DOHH2 (cell line): ENCODE data around the gene MDM4.
"Not testable (repeated sequence)": the region's sequence is repeated elsewhere in the genome, so short reads cannot be mapped to it uniquely, and the experiment has no call there.

Experiments used
- H3F3A ChIP-seq: fragments of 200-600 bp; sonication (generic), shearing (Covaris generic); 2 replicates; pipeline ENCODE4 v1.6.0; 2016; ENCODE audit warnings: antibody characterized with exemption, mild to moderate bottlenecking; ENCODE audit not compliant: control insufficient read depth, insufficient read depth
- H3K27ac ChIP-seq: fragments of 200-600 bp; sonication (generic); 2 replicates; pipeline ENCODE4 v1.5.1; 2014; ENCODE audit warnings: low read depth, mild to moderate bottlenecking, low read length, moderate library complexity
- H3K27me3 ChIP-seq: fragments of 200-600 bp; sonication (generic); 2 replicates; pipeline ENCODE4 v1.6.1; 2014; ENCODE audit warnings: mild to moderate bottlenecking, low read length, mixed read lengths; ENCODE audit not compliant: control insufficient read depth
- H3K36me3 ChIP-seq: fragments of 200-600 bp; sonication (generic); 2 replicates; pipeline ENCODE4 v1.6.1; 2014; ENCODE audit warnings: mild to moderate bottlenecking, low read length, moderate library complexity, mixed read lengths; ENCODE audit not compliant: control insufficient read depth
- H3K4me1 ChIP-seq: fragments of 200-600 bp; sonication (generic); 2 replicates; pipeline ENCODE4 v1.6.1; 2014; ENCODE audit warnings: mild to moderate bottlenecking, low read length, mixed read lengths; ENCODE audit not compliant: control insufficient read depth
- H3K4me2 ChIP-seq: fragments of 200-600 bp; sonication (generic); 2 replicates; pipeline ENCODE4 v1.6.0; 2014; ENCODE audit warnings: mild to moderate bottlenecking, low read length, moderate library complexity
- H3K4me3 ChIP-seq: fragments of 200-600 bp; sonication (generic); 2 replicates; pipeline ENCODE4 v1.5.1; 2014; ENCODE audit warnings: mild to moderate bottlenecking, low read length, mixed read lengths
- H3K79me2 ChIP-seq: fragments of 200-600 bp; sonication (generic); 2 replicates; pipeline ENCODE4 v1.6.1; 2014; ENCODE audit warnings: mild to moderate bottlenecking, low read length, mixed read lengths; ENCODE audit not compliant: control insufficient read depth
- H3K9me2 ChIP-seq: fragments of 200-600 bp; sonication (generic); replicated peaks from 2 replicates; pipeline ENCODE4 v1.6.1; 2014; ENCODE audit warnings: mild to moderate bottlenecking, low read length, mixed read lengths; ENCODE audit not compliant: control insufficient read depth
- H3K9me3 ChIP-seq: fragments of 200-600 bp; sonication (generic); 2 replicates; pipeline ENCODE4 v1.6.1; 2014; ENCODE audit warnings: antibody characterized with exemption, low read length, mixed read lengths; ENCODE audit not compliant: control insufficient read depth, insufficient read depth
- H4K20me1 ChIP-seq: fragments of 200-600 bp; sonication (generic); 2 replicates; pipeline ENCODE4 v1.6.0; 2014; ENCODE audit warnings: low read depth, mild to moderate bottlenecking, antibody characterized with exemption, low read length, moderate library complexity; ENCODE audit not compliant: control insufficient read depth, insufficient read depth
- EZH2phosphoT487 ChIP-seq: fragments of 200-600 bp; sonication (generic); IDR thresholded peaks from 2 replicates; pipeline ENCODE4 v1.6.1; 2017; ENCODE audit warnings: borderline replicate concordance, mild to moderate bottlenecking, antibody characterized with exemption, low read length, moderate library complexity, mixed read lengths
- TF ChIP-seq, protein P1 (sequence below): fragments of 200-600 bp; sonication (generic); IDR thresholded peaks from one replicate; pipeline ENCODE4 v1.5.1; 2014; ENCODE audit warnings: antibody characterized with exemption, mild to moderate bottlenecking, low read depth, low read length; ENCODE audit not compliant: poor library complexity, severe bottlenecking

The MDM4 gene

DNA sequence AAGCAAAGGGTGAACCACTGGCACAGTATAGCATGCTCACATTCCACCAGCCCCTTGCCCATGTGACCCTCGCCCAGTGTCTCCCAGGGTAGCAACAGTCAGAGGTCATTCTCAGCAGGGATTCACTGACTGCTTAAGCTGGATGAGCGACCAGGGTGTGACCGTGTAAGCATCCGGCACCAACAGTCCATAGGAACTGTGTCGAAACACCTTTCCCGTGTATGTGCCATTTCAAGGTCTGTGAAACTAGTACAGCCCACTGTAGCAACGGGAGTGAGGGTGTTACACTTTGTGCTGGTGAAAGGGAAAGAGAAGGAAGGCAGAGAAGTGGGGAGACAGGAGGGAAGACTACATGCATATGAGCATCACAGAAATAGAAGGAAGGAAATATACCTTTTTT, 32.4 kb upstream of the MDM4 start:
- no peak for TF ChIP-seq EZH2phosphoT487
- peaks cover 3% of the 10 kb centered on the region; the same call in 1 of the 2 replicates for H3K79me2 ChIP-seq
- no peaks in the 10 kb centered on the region for H3K9me3 ChIP-seq
- no peaks in the 10 kb centered on the region for H3K27me3 ChIP-seq
- H3K9me2 ChIP-seq, result no peaks in the 10 kb centered on the region
- H4K20me1 ChIP-seq, result no peaks in the 10 kb centered on the region
- H3K36me3 ChIP-seq, result no peaks in the 10 kb centered on the region
- H3K4me1 ChIP-seq, result peaks cover 35% of the 10 kb centered on the region
- H3K4me2 ChIP-seq, result no peak overlapping the region
- H3K27ac ChIP-seq, result no peak overlapping the region
- no peak overlapping the region for H3K4me3 ChIP-seq
- no peaks in the 10 kb centered on the region for H3F3A ChIP-seq

DNA sequence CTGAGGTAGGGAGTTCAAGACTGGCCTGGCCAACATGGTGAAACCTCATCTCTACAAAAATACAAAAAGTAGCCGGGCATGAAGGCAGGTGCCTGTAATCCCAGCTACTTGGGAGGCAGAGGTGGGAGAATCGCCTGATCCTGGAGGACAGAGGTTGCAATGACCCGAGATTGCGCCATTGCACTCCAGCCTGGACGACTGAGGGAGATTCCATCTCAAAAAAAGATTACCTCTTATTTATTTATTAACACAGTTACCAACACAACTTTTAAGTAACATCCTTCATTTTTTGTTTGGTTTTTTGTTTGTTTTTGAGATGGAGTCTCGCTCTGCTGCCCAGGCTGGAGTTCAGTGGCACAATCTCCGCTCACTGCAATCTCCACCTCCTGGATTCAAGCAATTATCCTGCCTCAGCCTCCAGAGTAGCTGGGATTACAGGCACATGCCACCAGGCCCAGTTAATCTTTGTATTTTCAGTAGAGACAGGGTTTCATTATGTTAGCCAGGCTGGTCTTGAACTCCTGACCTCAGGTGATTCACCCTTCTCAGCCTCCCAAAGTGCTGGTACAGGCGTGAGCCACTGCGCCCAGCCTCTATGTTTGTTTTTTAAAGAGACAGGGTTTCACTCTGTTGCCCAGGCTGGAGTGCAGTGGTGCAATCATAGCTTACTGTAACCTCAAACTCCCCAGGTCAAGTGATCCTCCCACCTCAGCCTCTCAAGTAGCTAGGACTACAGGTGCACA, 29.5 kb upstream of the MDM4 start:
- not testable (repeated sequence) for H3K4me2 ChIP-seq, H4K20me1 ChIP-seq, H3K27me3 ChIP-seq, H3K27ac ChIP-seq, H3K4me3 ChIP-seq, H3F3A ChIP-seq, H3K79me2 ChIP-seq, H3K9me3 ChIP-seq, H3K9me2 ChIP-seq
- Histone ChIP-seq H3K36me3 (peaks cover 10% of the 10 kb centered on the region; the same call in 1 of the 2 replicates), H3K4me1 (peaks cover 19% of the 10 kb centered on the region)

DNA sequence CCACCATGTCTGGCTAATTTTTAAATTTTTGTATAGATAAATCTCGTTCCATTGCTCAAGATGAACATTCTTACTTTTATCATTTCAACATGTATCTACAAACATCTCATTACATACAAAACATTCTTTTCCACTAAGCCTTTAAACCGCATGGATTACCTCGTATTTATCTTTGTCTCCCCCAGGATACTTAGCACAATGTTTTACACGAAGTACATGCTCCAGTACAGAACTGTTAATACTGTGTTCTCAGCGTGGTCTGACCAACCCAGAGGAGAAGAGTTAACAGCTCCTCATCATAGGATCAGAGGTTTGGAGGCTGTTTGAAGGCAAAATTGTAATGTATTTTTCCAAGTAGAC, 29.0 kb upstream of the MDM4 start:
- no peak for TF ChIP-seq EZH2phosphoT487
- TF ChIP-seq, protein P1, sequence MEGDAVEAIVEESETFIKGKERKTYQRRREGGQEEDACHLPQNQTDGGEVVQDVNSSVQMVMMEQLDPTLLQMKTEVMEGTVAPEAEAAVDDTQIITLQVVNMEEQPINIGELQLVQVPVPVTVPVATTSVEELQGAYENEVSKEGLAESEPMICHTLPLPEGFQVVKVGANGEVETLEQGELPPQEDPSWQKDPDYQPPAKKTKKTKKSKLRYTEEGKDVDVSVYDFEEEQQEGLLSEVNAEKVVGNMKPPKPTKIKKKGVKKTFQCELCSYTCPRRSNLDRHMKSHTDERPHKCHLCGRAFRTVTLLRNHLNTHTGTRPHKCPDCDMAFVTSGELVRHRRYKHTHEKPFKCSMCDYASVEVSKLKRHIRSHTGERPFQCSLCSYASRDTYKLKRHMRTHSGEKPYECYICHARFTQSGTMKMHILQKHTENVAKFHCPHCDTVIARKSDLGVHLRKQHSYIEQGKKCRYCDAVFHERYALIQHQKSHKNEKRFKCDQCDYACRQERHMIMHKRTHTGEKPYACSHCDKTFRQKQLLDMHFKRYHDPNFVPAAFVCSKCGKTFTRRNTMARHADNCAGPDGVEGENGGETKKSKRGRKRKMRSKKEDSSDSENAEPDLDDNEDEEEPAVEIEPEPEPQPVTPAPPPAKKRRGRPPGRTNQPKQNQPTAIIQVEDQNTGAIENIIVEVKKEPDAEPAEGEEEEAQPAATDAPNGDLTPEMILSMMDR, result no peak
- Histone ChIP-seq H4K20me1 (peaks cover 5% of the 10 kb centered on the region; the same call in 1 of the 2 replicates), H3K79me2 (peaks cover 14% of the 10 kb centered on the region), H3K27ac (no peak overlapping the region), H3K4me3 (no peak overlapping the region), H3K9me2 (no peaks in the 10 kb centered on the region), H3K4me2 (no peak overlapping the region), H3K4me1 (peaks cover 19% of the 10 kb centered on the region), H3K36me3 (peaks cover 10% of the 10 kb centered on the region; the same call in 1 of the 2 replicates), H3K27me3 (peaks cover 8% of the 10 kb centered on the region), H3F3A (no peaks in the 10 kb centered on the region), H3K9me3 (no peaks in the 10 kb centered on the region)

DNA sequence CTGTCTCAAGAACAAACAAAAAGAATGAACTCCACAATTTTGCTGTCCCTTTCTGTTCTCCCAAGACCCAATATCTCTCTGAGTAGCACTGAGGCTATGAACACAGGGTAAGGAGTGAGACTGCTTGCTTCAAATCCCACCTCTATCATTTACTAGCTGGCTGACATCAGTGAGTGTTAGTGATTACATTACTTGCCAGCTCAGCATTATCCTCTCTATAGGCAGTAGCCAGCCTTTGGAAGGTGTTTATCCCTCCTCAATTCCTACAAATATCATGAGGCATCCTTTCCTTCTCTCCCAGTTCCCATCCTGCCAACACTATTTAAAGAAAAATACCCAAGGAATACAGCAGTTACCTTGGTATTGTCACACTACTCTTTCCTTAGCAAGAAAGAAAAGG, 24.6 kb upstream of the MDM4 start:
- Histone ChIP-seq H3K4me3 (no peak overlapping the region), H3K27me3 (peaks cover 16% of the 10 kb centered on the region), H3K79me2 (peaks cover 30% of the 10 kb centered on the region), H3K9me3 (no peaks in the 10 kb centered on the region), H3K4me1 (peaks cover 56% of the 10 kb centered on the region), H4K20me1 (peaks cover 5% of the 10 kb centered on the region; the same call in 1 of the 2 replicates), H3F3A (peaks cover 12% of the 10 kb centered on the region), H3K36me3 (peaks cover 10% of the 10 kb centered on the region; the same call in 1 of the 2 replicates), H3K9me2 (no peaks in the 10 kb centered on the region), H3K27ac (no peak overlapping the region), H3K4me2 (no peak overlapping the region)
- no peak for TF ChIP-seq EZH2phosphoT487
- TF ChIP-seq, protein P1, result no peak
